Endothelial cell of umbilical vein (primary cell): Measurements from ENCODE around the gene BCL2L2. TPM values are rescaled to one million over a fixed set of nuclear protein-coding genes. Genes with fewer than 3 reads are reported as not detected.
A peak's percentile ranks its signal among the peaks of the same experiment; 100 is the strongest.

Experiments
- BruUV-seq: library from RNA; stranded (reverse); fragments of 400-500 nt; replicated peaks from 2 replicates; lab custom pipeline; 2021; lab: Mats Ljungman, UMichigan
- CTCF ChIA-PET: fragments of 300-600, 350-600 bp; sonication (Branson Sonifier 250); formaldehyde crosslinking; loops from one replicate; lab custom pipeline; 2021; ENCODE audit warnings: antibody characterized with exemption, inconsistent platforms; lab: Charles Lee
- POLR2A ChIA-PET: fragments of 300-600, 350-600 bp; sonication (Branson Sonifier 250); formaldehyde crosslinking; loops from one replicate; lab custom pipeline; 2021; ENCODE audit warnings: antibody characterized with exemption, inconsistent platforms; lab: Charles Lee
- DNase-seq: peaks from one replicate; pipeline ENCODE4 v3.0.0-alpha.2; 2011; ENCODE audit warnings: low read depth, low spot score
- FAIRE-seq: peaks from 2 replicates; lab custom pipeline; 2011; peaks lifted over from hg19 to GRCh38; lab: Jason Lieb, UNC
- H2AFZ ChIP-seq: 2 replicates; pipeline ENCODE4 v1.6.0; 2012; ENCODE audit warnings: low read depth, low read length, control low read depth, inconsistent platforms
- H3K27ac ChIP-seq: 2 replicates; pipeline ENCODE4 v1.5.1; 2011; ENCODE audit warnings: low read depth, mild to moderate bottlenecking, control low read depth, low read length, moderate library complexity; ENCODE audit not compliant: insufficient read depth
- H3K27me3 ChIP-seq, 2 experiments: 2 replicates each; pipeline versions ENCODE4 v1.6.0 to v1.6.1; 2011; ENCODE audit warnings: low read length in 2 of 2, mixed read lengths in 1 of 2; ENCODE audit not compliant: control insufficient read depth in 2 of 2, insufficient read depth in 2 of 2
- H3K36me3 ChIP-seq, 2 experiments: 2 replicates in 1 of 2; 3 replicates in 1 of 2; pipeline ENCODE4 v1.5.1; 2011; ENCODE audit warnings: low read length in 2 of 2, mild to moderate bottlenecking in 1 of 2, moderate library complexity in 1 of 2; ENCODE audit not compliant: control insufficient read depth in 2 of 2, insufficient read depth in 2 of 2; ENCODE audit errors: extremely low read depth in 1 of 2
- H3K4me1 ChIP-seq: 3 replicates; pipeline ENCODE4 v1.5.1; 2011; ENCODE audit warnings: mild to moderate bottlenecking, low read length; ENCODE audit not compliant: control insufficient read depth, insufficient read depth; ENCODE audit errors: extremely low read depth
- H3K4me2 ChIP-seq: 2 replicates; pipeline ENCODE4 v1.6.1; 2011; ENCODE audit warnings: low read length, control low read depth, mixed read lengths; ENCODE audit not compliant: insufficient read depth
- H3K4me3 ChIP-seq, 3 experiments: fragments of 200-600 bp in 1 of 3; sonication (generic), shearing (Covaris generic) in 1 of 3; replicated peaks in 1 of 3; 2 replicates each; pipeline ENCODE4 v1.5.1; 2011 to 2016; ENCODE audit warnings: control low read depth in 3 of 3, low read length in 3 of 3, mild to moderate bottlenecking in 2 of 3, inconsistent platforms in 1 of 3, low read depth in 1 of 3, moderate library complexity in 1 of 3; ENCODE audit not compliant: insufficient read depth in 1 of 3
- H3K79me2 ChIP-seq: 2 replicates; pipeline ENCODE4 v1.6.0; 2012; ENCODE audit warnings: low read length, inconsistent platforms; ENCODE audit not compliant: control insufficient read depth, insufficient read depth
- H3K9ac ChIP-seq: replicated peaks from 2 replicates; pipeline ENCODE3; 2011; ENCODE audit warnings: low read length, control low read depth; ENCODE audit not compliant: insufficient read depth; ENCODE audit errors: extremely low read depth
- H3K9me1 ChIP-seq: replicated peaks from 3 replicates; pipeline ENCODE4 v1.6.0; 2011; ENCODE audit warnings: mild to moderate bottlenecking, low read length; ENCODE audit not compliant: control insufficient read depth, insufficient read depth; ENCODE audit errors: extremely low read depth
- H3K9me3 ChIP-seq: replicated peaks from 2 replicates; pipeline ENCODE4 v1.5.1; 2012; ENCODE audit warnings: low read length, inconsistent platforms; ENCODE audit not compliant: control insufficient read depth, insufficient read depth
- H4K20me1 ChIP-seq: replicated peaks from 2 replicates; pipeline ENCODE3; 2011; ENCODE audit warnings: mild to moderate bottlenecking, low read length; ENCODE audit not compliant: control insufficient read depth, insufficient read depth; ENCODE audit errors: extremely low read depth
- CTCF ChIP-seq, 2 donors: IDR thresholded peaks; 1 replicate in 1 of 2; 2 replicates in 1 of 2; pipeline ENCODE4 v1.5.1; 2011; ENCODE audit warnings: low read length in 2 of 2, mild to moderate bottlenecking in 2 of 2, moderate library complexity in 2 of 2, control low read depth in 1 of 2, inconsistent platforms in 1 of 2, low read depth in 1 of 2; ENCODE audit not compliant: insufficient read depth in 1 of 2; ENCODE audit errors: extremely low read depth in 1 of 2
- EZH2 ChIP-seq: IDR thresholded peaks from 2 replicates; pipeline ENCODE4 v1.6.1; 2012; ENCODE audit warnings: borderline replicate concordance, low read depth, mild to moderate bottlenecking, moderate library complexity, low read length, inconsistent platforms; ENCODE audit not compliant: severe bottlenecking
- FOS ChIP-seq: IDR thresholded peaks from 2 replicates; pipeline ENCODE4 v1.6.1; 2011; ENCODE audit warnings: mild to moderate bottlenecking, low read length, moderate library complexity, borderline replicate concordance; ENCODE audit not compliant: insufficient read depth
- GATA2 ChIP-seq: IDR thresholded peaks from 2 replicates; pipeline ENCODE4 v1.7.0; 2011; ENCODE audit warnings: low read depth, mild to moderate bottlenecking, moderate library complexity, mixed read lengths, low read length; ENCODE audit not compliant: insufficient read length, insufficient read depth
- JUN ChIP-seq: IDR thresholded peaks from 2 replicates; pipeline ENCODE4 v1.6.1; 2011; ENCODE audit warnings: borderline replicate concordance, low read depth; ENCODE audit not compliant: insufficient read length, insufficient read depth
- MAX ChIP-seq: IDR thresholded peaks from 2 replicates; pipeline ENCODE4 v1.6.1; 2011; ENCODE audit not compliant: insufficient read depth, insufficient read length
- MYC ChIP-seq: IDR thresholded peaks from one replicate; pipeline ENCODE4 v1.6.1; 2011; ENCODE audit warnings: mild to moderate bottlenecking, low read depth, low read length
- POLR2A ChIP-seq: IDR thresholded peaks from 2 replicates; pipeline ENCODE4 v1.6.1; 2012; ENCODE audit warnings: low read depth, mild to moderate bottlenecking, control low read depth, low read length
- POLR2AphosphoS5 ChIP-seq: IDR thresholded peaks from 2 replicates; pipeline ENCODE4 v1.6.1; 2012; ENCODE audit warnings: low read depth, mild to moderate bottlenecking, control low read depth, low read length, moderate library complexity; ENCODE audit not compliant: insufficient read depth
- dilution Hi-C: fragments of 300-500 bp; cut with MboI; formaldehyde crosslinking; loops from one replicate; pipeline ENCODE4 v1.15.0; 2019; ENCODE audit warnings: low sequenced_read_pairs; ENCODE audit not compliant: extremely low pct_ligation_motif_present
- intact Hi-C: fragments of 100-400 bp; cut with micrococcal nuclease; formaldehyde crosslinking; loops from one replicate; pipeline ENCODE4 v1.10.0; 2022
- polyA plus RNA-seq, 4 experiments: library from polyadenylated mRNA; depleted of rRNA in 3 of 4; stranded (reverse) in 3 of 4; unstranded in 1 of 4; fragments of >200 nt; gene quantifications; 2 replicates each; pipeline versions ENCODE4 v1.2.1 to v1.2.3, GENCODE V29; 2011 to 2012; ENCODE audit warnings: missing spikeins in 1 of 4
- total RNA-seq: library from RNA; stranded (reverse); gene quantifications from 2 replicates; pipeline ENCODE4 v1.2.3, GENCODE V29; 2021

Gene BCL2L2
- total and polyA plus RNA-seq, 2 donors (not counting 3 experiments of a cell fraction or from before 2014, with no cell fraction given): 19.9 to 24.3 TPM

GRCh38 chr14:23286902-23287479 lies 19.6 kb upstream of the BCL2L2 start:
- Histone ChIP-seq H3K4me1 (peaks cover 21% of the 10 kb centered on the region), H3K9ac (peak overlapping the region; percentile 61), H3K79me2 (peaks cover 14% of the 10 kb centered on the region), H3K9me3 (no peaks in the 10 kb centered on the region), H3K4me2 (peak overlapping the region; percentile 92), H3K4me3 (peak overlapping the region in 2 of 3 experiments; percentile 78 to 79), H3K27ac (peak overlapping the region; percentile 65), H3K36me3 (no peaks in the 10 kb centered on the region), H4K20me1 (no peaks in the 10 kb centered on the region), H2AFZ (peak overlapping the region; percentile 90), H3K9me1 (no peaks in the 10 kb centered on the region), H3K27me3 (peaks cover 2 to 12% of the 10 kb centered on the region in 2 experiments)
- no peak for FAIRE-seq
- intact Hi-C loops (loop anchor here (1.0 to 2.0 kb wide), 4 partner anchors 8 to 182 kb away; partner anchors contain the start of genes NGDN and PABPN1), dilution Hi-C loops (no loop called here)
- ChIA-PET CTCF (interaction anchor here (0.8 to 4.7 kb wide), 9 partner anchors 7 to 166 kb away, joined by 3 to 36 read pairs (median 4); partner anchors contain the start of gene PABPN1), POLR2A (interaction anchor here (1.1 kb wide), 1 partner anchor 14 kb away, joined by 5 read pairs; no protein-coding TSS in a partner anchor)
- no TSS peak for BruUV-seq
- TF ChIP-seq CTCF (IDR thresholded peaks at IDR 0.05; ENCODE audit: extremely low read depth in 1 of 2, insufficient read depth in 1 of 2, low read depth in 1 of 2, low read length in 2 of 2): no peak
- TF ChIP-seq FOS: no peak
- no peak for TF ChIP-seq EZH2
- TF ChIP-seq MAX: no peak
- no peak for TF ChIP-seq JUN
- no peak for TF ChIP-seq GATA2
- TF ChIP-seq POLR2AphosphoS5: no peak
- no peak for TF ChIP-seq POLR2A
- TF ChIP-seq MYC: no peak
- no peak for DNase-seq
